SK-N-SH (cell line): ENCODE data around the gene CAMK2B. TPM values are rescaled to one million over a fixed set of nuclear protein-coding genes. Genes with fewer than 3 reads are reported as not detected.

Experiments used
- CTCF ChIA-PET: fragments of 300-600, 350-600 bp; formaldehyde crosslinking; extraction: SDS; loops from one replicate; lab custom pipeline; 2021; lab: Yijun Ruan, JAX
- POLR2A ChIA-PET: fragments of 350-600 bp; sonication (Branson Sonifier 250); formaldehyde crosslinking; extraction: SDS; loops from one replicate; lab custom pipeline; 2020; ENCODE audit warnings: antibody characterized with exemption, inconsistent platforms; lab: Yijun Ruan, JAX
- DNase-seq: peaks from one replicate; pipeline ENCODE4 v3.0.0; 2012
- H2AFZ ChIP-seq: fragments of 200-600 bp; sonication (generic); 2 replicates; pipeline ENCODE4 v1.8.1; 2016; ENCODE audit warnings: antibody characterized with exemption, mild to moderate bottlenecking, low read depth
- H3F3A ChIP-seq: fragments of 200-600 bp; sonication (generic); replicated peaks from 2 replicates; pipeline ENCODE3; 2016; ENCODE audit warnings: antibody characterized with exemption, mild to moderate bottlenecking; ENCODE audit not compliant: insufficient read depth
- H3K27ac ChIP-seq, 2 experiments: fragments of 200-500 bp in 1 of 2; fragments of 200-600 bp in 1 of 2; sonication (Bioruptor generic) in 1 of 2; sonication (generic), shearing (Covaris generic) in 1 of 2; 2 replicates each; pipeline versions ENCODE4 v1.5.1 to v1.6.1; 2014 to 2016; ENCODE audit warnings: low read depth in 2 of 2, inconsistent platforms in 1 of 2, low read length in 1 of 2, mild to moderate bottlenecking in 1 of 2, mixed read lengths in 1 of 2
- H3K27me3 ChIP-seq: fragments of 200-600 bp; sonication (generic), shearing (Covaris generic); 2 replicates; pipeline ENCODE4 v1.6.1; 2016; ENCODE audit warnings: mixed run types; ENCODE audit not compliant: insufficient read depth
- H3K36me3 ChIP-seq, 2 experiments: fragments of 200-500 bp in 1 of 2; fragments of 200-600 bp in 1 of 2; sonication (Bioruptor generic) in 1 of 2; sonication (generic) in 1 of 2; replicated peaks in 1 of 2; 2 replicates each; pipeline versions ENCODE3 to v1.5.1; 2014 to 2016; ENCODE audit warnings: low read length in 1 of 2, mild to moderate bottlenecking in 1 of 2; ENCODE audit not compliant: insufficient read depth in 2 of 2, control insufficient read depth in 1 of 2
- H3K4me1 ChIP-seq, 2 experiments: fragments of 200-500 bp in 1 of 2; fragments of 200-600 bp in 1 of 2; sonication (Bioruptor generic) in 1 of 2; sonication (generic), shearing (Covaris generic) in 1 of 2; 2 replicates each; pipeline versions ENCODE4 v1.5.1 to v1.6.1; 2014 to 2016; ENCODE audit warnings: low read depth in 1 of 2, low read length in 1 of 2, mixed run types in 1 of 2; ENCODE audit not compliant: insufficient read depth in 2 of 2, control insufficient read depth in 1 of 2
- H3K4me2 ChIP-seq: fragments of 200-600 bp; sonication (generic), shearing (Covaris generic); 2 replicates; pipeline ENCODE4 v1.6.1; 2017; ENCODE audit warnings: mixed run types
- H3K4me3 ChIP-seq, 2 experiments: fragments of 200-500 bp in 1 of 2; fragments of 200-600 bp in 1 of 2; sonication (Bioruptor generic) in 1 of 2; sonication (generic), shearing (Covaris generic) in 1 of 2; 2 replicates each; pipeline versions ENCODE4 v1.5.1 to v1.8.1; 2014 to 2016; ENCODE audit warnings: low read depth in 2 of 2, inconsistent platforms in 1 of 2, low read length in 1 of 2, mild to moderate bottlenecking in 1 of 2, mixed read lengths in 1 of 2, moderate library complexity in 1 of 2
- H3K79me2 ChIP-seq: fragments of 200-600 bp; sonication (generic); 2 replicates; pipeline ENCODE4 v1.8.1; 2017; ENCODE audit warnings: mild to moderate bottlenecking; ENCODE audit not compliant: insufficient read depth
- H3K9ac ChIP-seq: fragments of 200-600 bp; sonication (generic); 2 replicates; pipeline ENCODE4 v1.6.1; 2017; ENCODE audit warnings: mixed run types
- H3K9me2 ChIP-seq: fragments of 200-600 bp; sonication (generic); 2 replicates; pipeline ENCODE4 v1.6.1; 2017; ENCODE audit warnings: mixed run types
- H3K9me3 ChIP-seq: fragments of 200-600 bp; sonication (generic); 2 replicates; pipeline ENCODE4 v1.6.1; 2017; ENCODE audit warnings: mixed run types, mild to moderate bottlenecking, moderate library complexity
- H4K20me1 ChIP-seq: fragments of 200-600 bp; sonication (generic); 2 replicates; pipeline ENCODE4 v1.6.1; 2017; ENCODE audit warnings: mild to moderate bottlenecking, mixed run types; ENCODE audit not compliant: insufficient read depth
- CHD2 ChIP-seq: fragments of 150-350 bp; IDR thresholded peaks from 2 replicates; pipeline ENCODE4 v1.6.1; 2018; ENCODE audit warnings: low read length; ENCODE audit not compliant: partially characterized antibody
- FOSL2 ChIP-seq: IDR thresholded peaks from 2 replicates; pipeline ENCODE4 v1.4.0; 2012; ENCODE audit warnings: low read depth, mild to moderate bottlenecking, moderate library complexity, borderline replicate concordance
- FOXM1 ChIP-seq: IDR thresholded peaks from 2 replicates; pipeline ENCODE4 v1.4.0; 2012; ENCODE audit warnings: low read depth, mild to moderate bottlenecking
- GABPA ChIP-seq: IDR thresholded peaks from 2 replicates; pipeline ENCODE4 v1.4.0; 2012; ENCODE audit warnings: low read depth, mild to moderate bottlenecking
- GATA2 ChIP-seq: sonication (generic); formaldehyde crosslinking; IDR thresholded peaks from 2 replicates; pipeline ENCODE4 v1.5.0; 2020; ENCODE audit warnings: mild to moderate bottlenecking, missing genetic modification reagents
- MAX ChIP-seq: IDR thresholded peaks from 2 replicates; pipeline ENCODE4 v1.4.0; 2012; ENCODE audit warnings: low read depth
- MXI1 ChIP-seq: IDR thresholded peaks from 2 replicates; pipeline ENCODE4 v1.6.1; 2012; ENCODE audit warnings: mild to moderate bottlenecking, low read depth, low read length, improper control_type of control experiment
- NFIC ChIP-seq: IDR thresholded peaks from 2 replicates; pipeline ENCODE4 v1.4.0; 2012; ENCODE audit warnings: borderline replicate concordance
- NRF1 ChIP-seq: IDR thresholded peaks from 2 replicates; pipeline ENCODE4 v1.6.1; 2012; ENCODE audit warnings: low read depth, mild to moderate bottlenecking, low read length
- PBX3 ChIP-seq: IDR thresholded peaks from 2 replicates; pipeline ENCODE4; 2012
- POLR2AphosphoS5 ChIP-seq: IDR thresholded peaks from 2 replicates; pipeline ENCODE4 v1.6.1; 2012; ENCODE audit warnings: low read depth, low read length
- RCOR1 ChIP-seq: fragments of 150-350 bp; IDR thresholded peaks from 2 replicates; pipeline ENCODE4 v1.6.1; 2017; ENCODE audit warnings: antibody characterized with exemption, low read length
- RFX5 ChIP-seq: IDR thresholded peaks from 2 replicates; pipeline ENCODE4 v1.6.1; 2012; ENCODE audit warnings: mild to moderate bottlenecking, improper control_type of control experiment, low read length
- SIN3A ChIP-seq: IDR thresholded peaks from 2 replicates; pipeline ENCODE4 v1.6.1; 2012; ENCODE audit warnings: low read depth, mild to moderate bottlenecking, low read length, moderate library complexity, borderline replicate concordance
- TEAD4 ChIP-seq: IDR thresholded peaks from 2 replicates; pipeline ENCODE4 v1.4.0; 2012; ENCODE audit warnings: mild to moderate bottlenecking, borderline replicate concordance; ENCODE audit not compliant: insufficient read depth
- USF1 ChIP-seq: IDR thresholded peaks from 2 replicates; pipeline ENCODE4 v1.4.0; 2012; ENCODE audit warnings: low read depth, borderline replicate concordance
- WGBS: methylation state at CpG from one replicate; pipeline ENCODE4 v1.1.6; 2017; ENCODE audit warnings: low lambda C conversion rate; 5-methylcytosine and 5-hydroxymethylcytosine counted together
- polyA plus RNA-seq, 3 experiments: library from polyadenylated mRNA; depleted of rRNA; stranded (reverse); fragments of >200 nt; gene quantifications; 2 replicates each; pipeline ENCODE4 v1.2.3, GENCODE V29; 2012
- TF ChIP-seq, protein P1 (sequence below): IDR thresholded peaks from 2 replicates; pipeline ENCODE4 v1.6.1; 2012; ENCODE audit warnings: mild to moderate bottlenecking, low read depth, low read length, moderate library complexity

Gene CAMK2B
- polyA plus RNA-seq, 1 of the 3 experiments (the other 2 are of a cell fraction): 0.20 TPM

- TF ChIP-seq USF1: no peak
Observed at GRCh38 chr7:44273681-44274622, 51.4 kb downstream of the CAMK2B start (continued).

DNA sequence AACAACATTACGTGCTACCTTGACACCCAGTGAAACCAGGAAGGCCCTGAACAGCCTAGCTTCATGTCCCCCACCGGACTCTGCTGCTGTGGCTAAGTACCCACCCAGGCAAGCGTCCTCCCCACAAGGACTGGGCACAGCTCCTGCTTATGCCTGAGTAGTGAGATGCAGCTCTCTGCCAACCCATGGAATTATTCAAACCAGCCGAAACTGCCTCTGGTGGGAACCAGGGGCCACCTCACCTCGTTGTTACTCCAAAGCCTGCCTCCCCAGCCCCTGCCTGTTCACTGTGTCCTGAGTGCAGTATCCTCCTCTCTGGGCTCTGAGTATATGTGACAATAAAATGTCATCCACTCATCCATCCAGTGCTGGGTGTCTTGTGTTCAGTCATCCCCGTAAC is 52.4 kb downstream of the CAMK2B start:
- no peak for TF ChIP-seq CHD2
- Histone ChIP-seq H3K9me3 (no peaks in the 10 kb centered on the region), H3K27me3 (peaks cover 7% of the 10 kb centered on the region), H3K4me1 (peaks cover 0 to 47% of the 10 kb centered on the region in 2 experiments; a peak in 1 of 4 replicates), H3K4me3 (no peak overlapping the region), H4K20me1 (no peaks in the 10 kb centered on the region), H3K36me3 (no peaks in the 10 kb centered on the region), H3F3A (no peaks in the 10 kb centered on the region), H3K9me2 (no peaks in the 10 kb centered on the region), H3K9ac (no peak overlapping the region), H3K4me2 (no peak overlapping the region), H3K27ac (no peak overlapping the region), H3K79me2 (no peaks in the 10 kb centered on the region), H2AFZ (no peak overlapping the region)
- ChIA-PET POLR2A (no interaction called here), CTCF (interaction anchor here (1.8 to 2.1 kb wide), 2 partner anchors 14 to 35 kb away, joined by 4 to 5 read pairs; no protein-coding TSS in a partner anchor)
- WGBS: 59% methylated on average over 6 of the region's 6 CpGs
- no peak for DNase-seq

DNA sequence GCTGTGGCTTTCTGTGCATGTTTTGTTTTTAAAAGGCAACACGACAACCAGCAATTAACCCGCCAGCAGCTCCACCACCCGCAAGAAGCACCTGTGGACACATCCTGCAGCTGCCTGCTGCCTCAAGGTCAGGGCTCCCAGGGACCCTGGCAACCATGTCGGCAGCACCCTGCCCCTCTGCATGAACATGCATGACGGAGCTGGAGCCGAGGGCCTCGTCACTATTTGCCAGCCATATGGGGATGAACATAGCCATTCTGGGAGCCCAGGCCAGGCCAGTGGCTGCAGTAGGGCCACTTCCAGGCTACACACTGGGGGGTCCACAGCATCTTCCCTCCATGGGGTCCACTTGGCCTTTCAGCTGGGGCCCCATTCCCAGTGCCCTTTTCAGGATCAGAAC is 52.9 kb downstream of the CAMK2B start:
- Histone ChIP-seq H3K27me3 (peaks cover 11% of the 10 kb centered on the region), H3F3A (no peaks in the 10 kb centered on the region), H3K9me3 (no peaks in the 10 kb centered on the region), H3K36me3 (no peaks in the 10 kb centered on the region), H3K27ac (no peak overlapping the region), H3K9me2 (no peaks in the 10 kb centered on the region), H3K9ac (no peak overlapping the region), H4K20me1 (no peaks in the 10 kb centered on the region), H3K4me3 (no peak overlapping the region), H3K4me2 (no peak overlapping the region), H3K4me1 (peaks cover 0 to 46% of the 10 kb centered on the region in 2 experiments; a peak in 1 of 4 replicates), H2AFZ (no peak overlapping the region), H3K79me2 (no peaks in the 10 kb centered on the region)
- ChIA-PET POLR2A (no interaction called here), CTCF (interaction anchor here (0.9 to 1.8 kb wide), 2 partner anchors 18 to 36 kb away, joined by 3 to 5 read pairs; no protein-coding TSS in a partner anchor)
- WGBS: 76% methylated on average over 7 of the region's 7 CpGs
- TF ChIP-seq GATA2 (CRISPR knock-in tag) (no peak), SIN3A (no peak), FOSL2 (no peak), RFX5 (no peak), MXI1 (no peak), PBX3 (no peak), MAX (no peak), TEAD4 (no peak), NFIC (no peak), POLR2AphosphoS5 (no peak), FOXM1 (no peak), NRF1 (no peak), RCOR1 (no peak), GABPA (no peak)
- TF ChIP-seq, protein P1, sequence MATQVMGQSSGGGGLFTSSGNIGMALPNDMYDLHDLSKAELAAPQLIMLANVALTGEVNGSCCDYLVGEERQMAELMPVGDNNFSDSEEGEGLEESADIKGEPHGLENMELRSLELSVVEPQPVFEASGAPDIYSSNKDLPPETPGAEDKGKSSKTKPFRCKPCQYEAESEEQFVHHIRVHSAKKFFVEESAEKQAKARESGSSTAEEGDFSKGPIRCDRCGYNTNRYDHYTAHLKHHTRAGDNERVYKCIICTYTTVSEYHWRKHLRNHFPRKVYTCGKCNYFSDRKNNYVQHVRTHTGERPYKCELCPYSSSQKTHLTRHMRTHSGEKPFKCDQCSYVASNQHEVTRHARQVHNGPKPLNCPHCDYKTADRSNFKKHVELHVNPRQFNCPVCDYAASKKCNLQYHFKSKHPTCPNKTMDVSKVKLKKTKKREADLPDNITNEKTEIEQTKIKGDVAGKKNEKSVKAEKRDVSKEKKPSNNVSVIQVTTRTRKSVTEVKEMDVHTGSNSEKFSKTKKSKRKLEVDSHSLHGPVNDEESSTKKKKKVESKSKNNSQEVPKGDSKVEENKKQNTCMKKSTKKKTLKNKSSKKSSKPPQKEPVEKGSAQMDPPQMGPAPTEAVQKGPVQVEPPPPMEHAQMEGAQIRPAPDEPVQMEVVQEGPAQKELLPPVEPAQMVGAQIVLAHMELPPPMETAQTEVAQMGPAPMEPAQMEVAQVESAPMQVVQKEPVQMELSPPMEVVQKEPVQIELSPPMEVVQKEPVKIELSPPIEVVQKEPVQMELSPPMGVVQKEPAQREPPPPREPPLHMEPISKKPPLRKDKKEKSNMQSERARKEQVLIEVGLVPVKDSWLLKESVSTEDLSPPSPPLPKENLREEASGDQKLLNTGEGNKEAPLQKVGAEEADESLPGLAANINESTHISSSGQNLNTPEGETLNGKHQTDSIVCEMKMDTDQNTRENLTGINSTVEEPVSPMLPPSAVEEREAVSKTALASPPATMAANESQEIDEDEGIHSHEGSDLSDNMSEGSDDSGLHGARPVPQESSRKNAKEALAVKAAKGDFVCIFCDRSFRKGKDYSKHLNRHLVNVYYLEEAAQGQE: no peak
- DNase-seq: no peak
